ENCODE measurements around the gene PDLIM7. TPM values are rescaled to one million over a fixed set of nuclear protein-coding genes. Genes with fewer than 3 reads are reported as not detected.
A peak's percentile ranks its signal among the peaks of the same experiment; 100 is the strongest.

The PDLIM7 gene
- total RNA-seq, 2 experiments from 2014 or later: 38.8 to 58.0 TPM

DNA sequence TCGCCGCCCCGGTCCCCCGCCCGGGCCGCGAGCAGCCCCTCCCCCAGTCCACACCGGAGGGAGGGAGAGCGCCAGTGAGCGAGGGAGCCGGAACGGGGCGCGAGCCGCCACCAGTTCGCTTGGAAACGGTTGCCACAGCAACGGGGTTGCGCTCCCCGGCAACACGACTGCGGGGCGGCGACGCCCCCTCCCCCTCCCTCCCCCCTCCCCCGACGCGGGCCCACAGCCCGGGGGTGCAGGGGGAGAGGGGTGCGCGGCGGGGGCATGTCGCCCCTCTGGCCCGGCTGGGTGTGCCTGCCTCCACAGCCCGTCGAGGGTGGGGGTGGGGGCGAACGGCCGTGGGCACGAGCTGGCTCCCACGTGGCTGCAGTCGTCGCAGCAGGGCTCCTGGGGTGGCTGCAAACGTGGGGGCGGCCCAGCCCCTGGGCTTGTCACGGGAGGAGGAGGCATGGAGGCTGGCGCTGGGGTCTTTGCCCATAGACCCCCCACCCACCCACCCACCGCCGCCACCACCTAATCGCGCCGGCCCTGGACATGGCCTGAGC, 50.3 kb downstream of the PDLIM7 start:
- H3K4me1 ChIP-seq (ENCODE audit: insufficient read depth, low read length, poor library complexity, severe bottlenecking): peaks cover 47% of the 10 kb centered on the region
- no peak for TF ChIP-seq EZH2phosphoT487 (IDR thresholded peaks at IDR 0.05; ENCODE audit: borderline replicate concordance, low read depth, low read length)
- TF ChIP-seq, protein P1, sequence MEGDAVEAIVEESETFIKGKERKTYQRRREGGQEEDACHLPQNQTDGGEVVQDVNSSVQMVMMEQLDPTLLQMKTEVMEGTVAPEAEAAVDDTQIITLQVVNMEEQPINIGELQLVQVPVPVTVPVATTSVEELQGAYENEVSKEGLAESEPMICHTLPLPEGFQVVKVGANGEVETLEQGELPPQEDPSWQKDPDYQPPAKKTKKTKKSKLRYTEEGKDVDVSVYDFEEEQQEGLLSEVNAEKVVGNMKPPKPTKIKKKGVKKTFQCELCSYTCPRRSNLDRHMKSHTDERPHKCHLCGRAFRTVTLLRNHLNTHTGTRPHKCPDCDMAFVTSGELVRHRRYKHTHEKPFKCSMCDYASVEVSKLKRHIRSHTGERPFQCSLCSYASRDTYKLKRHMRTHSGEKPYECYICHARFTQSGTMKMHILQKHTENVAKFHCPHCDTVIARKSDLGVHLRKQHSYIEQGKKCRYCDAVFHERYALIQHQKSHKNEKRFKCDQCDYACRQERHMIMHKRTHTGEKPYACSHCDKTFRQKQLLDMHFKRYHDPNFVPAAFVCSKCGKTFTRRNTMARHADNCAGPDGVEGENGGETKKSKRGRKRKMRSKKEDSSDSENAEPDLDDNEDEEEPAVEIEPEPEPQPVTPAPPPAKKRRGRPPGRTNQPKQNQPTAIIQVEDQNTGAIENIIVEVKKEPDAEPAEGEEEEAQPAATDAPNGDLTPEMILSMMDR (conservative IDR thresholded peaks at IDR 0.05; ENCODE audit: low read length): no peak
- 0 out of 2 replicates have a peak, but pooled peaks cover 9% of the 10 kb centered on the region for H4K20me1 ChIP-seq (ENCODE audit: insufficient read depth, low read length)
- ChIA-PET CTCF (ENCODE audit: unreplicated experiment) (interaction anchor here (0.6 kb wide), 2 partner anchors 39 to 58 kb away, joined by 3 read pairs; no protein-coding TSS in a partner anchor), POLR2A (interaction anchor here (1.0 to 1.3 kb wide), 2 partner anchors 20 to 43 kb away, joined by 3 to 5 read pairs; no protein-coding TSS in a partner anchor)
- no TSS peak for BruUV-seq (replicated peaks)
- no peak overlapping the region for H2AFZ ChIP-seq (ENCODE audit: low read length)
- no peak overlapping the region for H3K27ac ChIP-seq (ENCODE audit: low read depth, low read length, poor library complexity, severe bottlenecking)
- H3K9me3 ChIP-seq (ENCODE audit: low read length): no peaks in the 10 kb centered on the region
- H3K36me3 ChIP-seq (ENCODE audit: insufficient read depth, low read length): peaks cover 10% of the 10 kb centered on the region; the same call in 1 of the 2 replicates
- H3K4me2 ChIP-seq (ENCODE audit: low read length): peak overlapping the region; percentile 75
- intact Hi-C loops (cut with micrococcal nuclease; ENCODE audit: unreplicated experiment): no loop called here
- peak; percentile 65 for DNase-seq (ENCODE audit: low spot score)
- H3K4me3 ChIP-seq (ENCODE audit: low read depth, low read length, poor library complexity, severe bottlenecking): peak overlapping the region; percentile 72
- no peaks in the 10 kb centered on the region for H3K79me2 ChIP-seq (ENCODE audit: insufficient read depth, low read depth, low read length)
- no peaks in the 10 kb centered on the region for H3K9me2 ChIP-seq (ENCODE audit: insufficient read depth, low read length)

GRCh38 chr5:177446200-177447065, 51.0 kb downstream of the PDLIM7 start, which contains the start of gene PRR7:
Gene PRR7 (plus strand): TSS chr5:177446814. CDS start chr5:177455068, 8,254 bp downstream.
- intact Hi-C loops (cut with micrococcal nuclease; ENCODE audit: unreplicated experiment): loop anchor here (1.0 kb wide), 2 partner anchors 42 to 56 kb away; no protein-coding TSS in a partner anchor
- H3K36me3 ChIP-seq (ENCODE audit: insufficient read depth, low read length): peaks cover 17% of the 10 kb centered on the region
- H3K79me2 ChIP-seq (ENCODE audit: insufficient read depth, low read depth, low read length): no peaks in the 10 kb centered on the region
- H3K4me1 ChIP-seq (ENCODE audit: insufficient read depth, low read length, poor library complexity, severe bottlenecking): peaks cover 47% of the 10 kb centered on the region
- H3K9me2 ChIP-seq (ENCODE audit: insufficient read depth, low read length): no peaks in the 10 kb centered on the region
- BruUV-seq (replicated peaks): no TSS peak
- ChIA-PET CTCF (ENCODE audit: unreplicated experiment) (interaction anchor here (0.6 to 0.9 kb wide), 5 partner anchors 8 to 57 kb away, joined by 3 read pairs; no protein-coding TSS in a partner anchor), POLR2A (interaction anchor here (0.6 to 1.8 kb wide), 6 partner anchors 11 to 147 kb away, joined by 3 to 10 read pairs (median 4); partner anchors contain the start of gene GRK6)
- peak within 1 kb of the TSS; percentile 72 for H3K4me3 ChIP-seq (ENCODE audit: low read depth, low read length, poor library complexity, severe bottlenecking)
- TF ChIP-seq EZH2phosphoT487 (IDR thresholded peaks at IDR 0.05; ENCODE audit: borderline replicate concordance, low read depth, low read length): no peak
- TF ChIP-seq, protein P1 (conservative IDR thresholded peaks at IDR 0.05; ENCODE audit: low read length): no peak; the same call in 1 of the 2 replicates
- peak; percentile 87 for DNase-seq (ENCODE audit: low spot score)
- H4K20me1 ChIP-seq (ENCODE audit: insufficient read depth, low read length): 0 out of 2 replicates have a peak, but pooled peaks cover 9% of the 10 kb centered on the region
- H3K27ac ChIP-seq (ENCODE audit: low read depth, low read length, poor library complexity, severe bottlenecking): no peak within 1 kb of the TSS
- no peaks in the 10 kb centered on the region for H3K9me3 ChIP-seq (ENCODE audit: low read length)
- peak within 1 kb of the TSS; percentile 7; the same call in 1 of the 2 replicates for H2AFZ ChIP-seq (ENCODE audit: low read length)
- H3K4me2 ChIP-seq (ENCODE audit: low read length): peak within 1 kb of the TSS; percentile 75

Data from OCI-LY7 (cell line).